ENCODE results near the gene NCAPG. TPM values are rescaled to one million over a fixed set of nuclear protein-coding genes. Genes with fewer than 3 reads are reported as not detected.

NCAPG gene
- total RNA-seq, 2 experiments from 2014 or later = 59.1 to 66.6 TPM

DNA sequence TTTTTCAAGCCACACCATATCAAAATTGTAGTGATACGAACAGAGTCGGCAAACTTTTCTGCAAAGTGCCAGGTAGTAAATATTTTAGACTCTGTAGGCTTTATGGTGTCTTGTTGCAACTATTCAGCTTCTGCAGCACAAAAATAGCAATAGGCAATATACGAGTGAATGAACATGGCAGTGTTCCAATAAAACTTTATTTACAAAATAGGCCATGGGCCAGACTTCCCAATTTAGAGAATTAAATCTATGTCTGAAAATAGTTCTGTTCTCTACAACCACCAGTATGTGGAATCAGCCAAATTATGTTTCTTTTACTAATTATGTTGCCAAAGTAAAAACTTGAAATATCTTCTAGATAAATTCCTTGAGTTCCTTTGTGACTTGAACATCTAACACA lies 56.5 kb downstream of the NCAPG start:
- H3K36me3 Mint-ChIP-seq = peaks cover 8% of the 10 kb centered on the region
- POLR2A ChIA-PET = no interaction called here
- no peaks in the 10 kb centered on the region for H3K4me1 Mint-ChIP-seq
- no peak overlapping the region for H3K27ac Mint-ChIP-seq
- DNase-seq (no peak), ATAC-seq (ENCODE audit: low read depth) (no peak)
- H3K9me3 Mint-ChIP-seq = peaks cover 6% of the 10 kb centered on the region
- H3K4me3 Mint-ChIP-seq = no peak overlapping the region
- H3K27me3 Mint-ChIP-seq = no peaks in the 10 kb centered on the region

- POLR2A ChIA-PET = no interaction called here
- Mint-ChIP-seq H3K27me3 (no peaks in the 10 kb centered on the region), H3K9me3 (no peaks in the 10 kb centered on the region), H3K27ac (no peak overlapping the region), H3K4me3 (no peak overlapping the region), H3K4me1 (no peaks in the 10 kb centered on the region), H3K36me3 (no peaks in the 10 kb centered on the region)
- DNase-seq = no peak
- no peak for ATAC-seq (ENCODE audit: low read depth)
Observed at GRCh38 chr4:17869327-17869726, 58.5 kb downstream of the NCAPG start.

DNA sequence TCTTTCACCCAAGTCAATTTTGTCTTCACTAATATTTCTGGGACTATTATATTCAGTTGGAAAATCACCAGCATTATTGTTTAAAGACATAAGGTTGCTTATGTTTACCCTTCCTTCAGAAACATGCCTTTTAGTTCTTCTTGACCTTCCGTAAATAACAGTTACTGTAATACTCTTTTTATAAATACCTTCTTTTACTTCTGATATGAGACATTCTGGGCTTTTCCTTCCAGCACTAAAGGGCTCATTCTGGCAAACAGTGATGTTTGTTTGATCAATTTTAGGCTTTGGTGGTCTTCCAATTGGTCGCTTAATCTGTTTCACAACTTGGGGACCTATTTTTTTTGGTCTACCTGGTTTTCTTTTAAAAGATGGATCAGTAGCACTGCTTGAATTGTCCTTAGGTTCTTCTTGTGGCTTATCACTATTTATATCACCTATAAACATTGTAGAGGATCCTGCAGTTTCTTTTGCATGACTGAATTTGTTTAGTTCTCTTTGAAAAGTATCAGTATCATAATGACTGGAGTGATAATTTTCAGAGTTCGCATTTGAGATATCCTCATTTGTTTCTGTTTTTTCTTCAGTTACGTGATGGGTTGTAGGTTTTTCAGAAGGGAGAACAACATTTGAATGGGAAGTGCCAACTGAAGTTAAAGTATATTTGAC lies 64.8 kb downstream of the NCAPG start:
- no peak overlapping the region for H3K27ac Mint-ChIP-seq
- no peak overlapping the region for H3K4me3 Mint-ChIP-seq
- no peaks in the 10 kb centered on the region for H3K27me3 Mint-ChIP-seq
- peaks cover 4% of the 10 kb centered on the region for H3K9me3 Mint-ChIP-seq
- no peak for DNase-seq
- peaks cover 7% of the 10 kb centered on the region for H3K36me3 Mint-ChIP-seq
- no peak for ATAC-seq (ENCODE audit: low read depth)
- H3K4me1 Mint-ChIP-seq = no peaks in the 10 kb centered on the region
- POLR2A ChIA-PET = no interaction called here

DNA sequence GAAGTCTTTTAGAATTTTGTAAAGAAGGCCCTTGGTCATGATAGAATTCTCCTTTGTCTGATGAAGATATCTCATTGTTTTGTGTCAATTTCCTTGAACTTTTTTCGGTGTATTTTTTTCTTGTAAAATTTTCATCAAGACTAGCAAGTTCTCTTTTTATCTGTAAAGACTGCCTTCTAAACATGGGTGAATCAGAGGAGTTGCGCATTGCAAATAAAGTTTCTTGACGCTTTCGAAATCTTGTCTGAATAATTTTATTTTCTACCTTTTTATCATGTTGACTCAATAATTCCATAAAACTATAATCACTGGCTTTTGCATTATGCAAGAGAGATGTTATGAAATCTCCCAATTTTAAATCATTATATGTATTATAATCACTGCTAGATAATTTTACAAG lies 66.2 kb downstream of the NCAPG start:
- ATAC-seq (ENCODE audit: low read depth) (no peak), DNase-seq (no peak)
- Mint-ChIP-seq H3K27me3 (no peaks in the 10 kb centered on the region), H3K4me3 (no peak overlapping the region), H3K36me3 (peaks cover 7% of the 10 kb centered on the region), H3K4me1 (no peaks in the 10 kb centered on the region), H3K9me3 (peaks cover 4% of the 10 kb centered on the region), H3K27ac (no peak overlapping the region)
- POLR2A ChIA-PET = no interaction called here

GRCh38 chr4:17877661-17878060 lies 66.9 kb downstream of the NCAPG start:
- Mint-ChIP-seq H3K27me3 (no peaks in the 10 kb centered on the region), H3K4me1 (no peaks in the 10 kb centered on the region), H3K27ac (no peak overlapping the region), H3K4me3 (no peak overlapping the region), H3K9me3 (peaks cover 4% of the 10 kb centered on the region), H3K36me3 (peaks cover 7% of the 10 kb centered on the region)
- no peak for DNase-seq
- POLR2A ChIA-PET = no interaction called here
- no peak for ATAC-seq (ENCODE audit: low read depth)

- no peaks in the 10 kb centered on the region for H3K27me3 Mint-ChIP-seq
- no peak for ATAC-seq (ENCODE audit: low read depth)
- peaks cover 2% of the 10 kb centered on the region for H3K36me3 Mint-ChIP-seq
Observed at GRCh38 chr4:17884063-17884462, 73.3 kb downstream of the NCAPG start.

DNA sequence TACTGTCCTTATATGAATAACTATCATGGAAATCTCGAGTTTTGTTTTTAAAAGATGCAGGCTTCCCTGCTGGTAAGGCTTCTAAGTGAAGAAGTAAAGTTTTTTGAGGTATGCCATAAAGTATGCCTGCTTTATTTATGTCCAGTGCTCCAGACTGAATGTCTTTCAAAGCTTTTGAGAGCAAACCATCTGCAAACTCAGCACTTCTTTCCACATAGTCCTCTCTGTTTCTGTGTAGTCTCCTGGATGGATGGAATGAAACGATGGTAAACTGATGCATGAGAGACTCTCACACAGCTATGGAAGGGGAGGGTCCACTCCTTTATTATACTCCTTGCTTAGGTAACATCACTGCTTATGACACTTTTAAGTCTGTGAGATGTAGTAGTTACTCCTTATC lies 73.7 kb downstream of the NCAPG start:
- POLR2A ChIA-PET = no interaction called here
- no peak overlapping the region for H3K27ac Mint-ChIP-seq
- H3K36me3 Mint-ChIP-seq = peaks cover 2% of the 10 kb centered on the region
- no peaks in the 10 kb centered on the region for H3K27me3 Mint-ChIP-seq
- no peaks in the 10 kb centered on the region for H3K4me1 Mint-ChIP-seq
- no peak overlapping the region for H3K4me3 Mint-ChIP-seq
- ATAC-seq (ENCODE audit: low read depth) (no peak), DNase-seq (no peak)
- H3K9me3 Mint-ChIP-seq = no peaks in the 10 kb centered on the region

More at GRCh38 chr4:17884063-17884462, 73.3 kb downstream of the NCAPG start:
- no peak for DNase-seq
- Mint-ChIP-seq H3K4me1 (no peaks in the 10 kb centered on the region), H3K27ac (no peak overlapping the region), H3K4me3 (no peak overlapping the region), H3K9me3 (no peaks in the 10 kb centered on the region)
- POLR2A ChIA-PET = no interaction called here

DNA sequence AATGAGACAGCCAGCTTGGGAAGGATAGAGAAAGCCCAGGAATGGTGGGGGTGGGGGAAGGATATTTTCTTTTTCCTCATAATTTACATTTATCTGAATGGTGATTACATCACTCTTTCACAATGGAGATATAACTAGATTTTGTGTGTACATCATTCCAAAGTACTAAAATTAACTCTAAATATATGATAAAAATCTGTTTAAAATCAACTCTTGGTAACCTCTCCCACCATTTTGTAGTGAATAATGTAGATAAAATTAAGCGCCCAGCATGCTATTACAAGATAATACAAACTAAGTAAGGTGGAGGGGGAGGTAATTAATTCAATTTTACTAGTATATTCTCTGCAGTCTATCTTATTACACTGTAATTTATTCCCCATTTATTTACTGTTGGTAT lies 78.9 kb downstream of the NCAPG start:
- ATAC-seq (ENCODE audit: low read depth) = no peak
- Mint-ChIP-seq H3K4me1 (no peaks in the 10 kb centered on the region), H3K4me3 (no peak overlapping the region), H3K27me3 (no peaks in the 10 kb centered on the region), H3K9me3 (no peaks in the 10 kb centered on the region), H3K27ac (no peak overlapping the region), H3K36me3 (no peaks in the 10 kb centered on the region)
- POLR2A ChIA-PET = no interaction called here
- DNase-seq = no peak

- POLR2A ChIA-PET = no interaction called here
- ATAC-seq (ENCODE audit: low read depth) = no peak
- peaks cover 2% of the 10 kb centered on the region for H3K9me3 Mint-ChIP-seq
- no peak for DNase-seq
- no peaks in the 10 kb centered on the region for H3K27me3 Mint-ChIP-seq
- H3K4me3 Mint-ChIP-seq = no peak overlapping the region
- H3K27ac Mint-ChIP-seq = no peak overlapping the region
- peaks cover 2% of the 10 kb centered on the region for H3K36me3 Mint-ChIP-seq
- H3K4me1 Mint-ChIP-seq = peaks cover 2% of the 10 kb centered on the region
Observed at GRCh38 chr4:17894421-17894820, 83.6 kb downstream of the NCAPG start.

Other genes with a start within 250 kb of the NCAPG start
- gene LAP3, start 233.8 kb upstream of the NCAPG start, total RNA-seq = 100 to 1,000 TPM; 132 to 136 TPM
- 10 to 100 TPM; 62.2 to 65.8 TPM for gene MED28, start 196.3 kb upstream of the NCAPG start, total RNA-seq
- not detected for gene FAM184B, start 29.4 kb upstream of the NCAPG start, total RNA-seq
- 10 to 100 TPM; 54.5 to 60.6 TPM for gene DCAF16, start 222 bp upstream of the NCAPG start, total RNA-seq
- 10 to 100 TPM; 15.8 to 18.1 TPM for gene LCORL, start 210.8 kb downstream of the NCAPG start, total RNA-seq

Data from activated naive CD8-positive, alpha-beta T cell treated with anti-CD3 and anti-CD28 coated beads, Interleukin-2, amount 10 ng/mL, durations not matched to agents 7 days and 5 days (primary cell).